Activated T-helper 1 cell treated with anti-CD3 and anti-CD28 coated beads, Interleukin-12 subunit alpha, Interleukin-12 subunit beta, Interleukin-2, Interleukin-4 antibody, amounts not matched to agents 30 ng/mL and 10 ng/mL and 1 ng/mL, durations not matched to agents 14 hours and 24 hours and 36 hours (primary cell): ENCODE results near the gene SLC15A5. TPM values are rescaled to one million over a fixed set of nuclear protein-coding genes. Genes with fewer than 3 reads are reported as not detected.

Source experiments
- DNase-seq: peaks from one replicate; pipeline ENCODE4 v3.0.0; 2021; ENCODE audit warnings: low spot score
- H3K27ac Mint-ChIP-seq: one replicate; pipeline ENCODE4 v1.8.0; 2021; ENCODE audit warnings: mild to moderate bottlenecking, mixed read lengths
- H3K27me3 Mint-ChIP-seq: one replicate; pipeline ENCODE4 v1.8.0; 2022; ENCODE audit warnings: mild to moderate bottlenecking, moderate library complexity, mixed read lengths; ENCODE audit not compliant: insufficient read depth
- H3K36me3 Mint-ChIP-seq: one replicate; pipeline ENCODE4 v1.8.0; 2021; ENCODE audit warnings: low read depth, mixed read lengths
- H3K4me1 Mint-ChIP-seq: one replicate; pipeline ENCODE4 v1.8.0; 2021; ENCODE audit warnings: low read depth, mixed read lengths
- H3K4me3 Mint-ChIP-seq: one replicate; pipeline ENCODE4 v1.8.0; 2021; ENCODE audit warnings: mild to moderate bottlenecking, moderate library complexity, mixed read lengths
- H3K9me3 Mint-ChIP-seq: one replicate; pipeline ENCODE4 v1.8.0; 2021; ENCODE audit warnings: mixed read lengths
- intact Hi-C: fragments of 100-400 bp; cut with micrococcal nuclease; formaldehyde crosslinking; loops from one replicate; pipeline ENCODE4 v1.15.1; 2024
- total RNA-seq: library from RNA; stranded (reverse); gene quantifications from 2 replicates; pipeline ENCODE4 v1.2.3, GENCODE V29; 2022

Gene SLC15A5, protein sequence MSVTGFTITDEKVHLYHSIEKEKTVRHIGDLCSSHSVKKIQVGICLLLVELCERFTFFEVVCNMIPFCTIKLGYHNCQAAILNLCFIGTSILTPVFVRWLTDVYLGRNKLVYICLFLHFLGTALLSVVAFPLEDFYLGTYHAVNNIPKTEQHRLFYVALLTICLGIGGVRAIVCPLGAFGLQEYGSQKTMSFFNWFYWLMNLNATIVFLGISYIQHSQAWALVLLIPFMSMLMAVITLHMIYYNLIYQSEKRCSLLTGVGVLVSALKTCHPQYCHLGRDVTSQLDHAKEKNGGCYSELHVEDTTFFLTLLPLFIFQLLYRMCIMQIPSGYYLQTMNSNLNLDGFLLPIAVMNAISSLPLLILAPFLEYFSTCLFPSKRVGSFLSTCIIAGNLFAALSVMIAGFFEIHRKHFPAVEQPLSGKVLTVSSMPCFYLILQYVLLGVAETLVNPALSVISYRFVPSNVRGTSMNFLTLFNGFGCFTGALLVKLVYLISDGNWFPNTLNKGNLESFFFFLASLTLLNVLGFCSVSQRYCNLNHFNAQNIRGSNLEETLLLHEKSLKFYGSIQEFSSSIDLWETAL
- total RNA-seq, result not detected in 2 replicates

GRCh38 chr12:16277585-16277984, at the start of gene SLC15A5:
TSS of gene SLC15A5 (minus strand) at chr12:16277685. CDS start at chr12:16277685, 0 bp downstream.
- H3K27ac Mint-ChIP-seq, result no peak within 1 kb of the TSS
- no peak for DNase-seq
- intact Hi-C loops, result no loop called here
- peaks cover 5% of the 10 kb centered on the region for H3K9me3 Mint-ChIP-seq
- H3K36me3 Mint-ChIP-seq, result no peaks in the 10 kb centered on the region
- H3K4me3 Mint-ChIP-seq, result no peak within 1 kb of the TSS
- H3K4me1 Mint-ChIP-seq, result no peaks in the 10 kb centered on the region
- H3K27me3 Mint-ChIP-seq, result no peaks in the 10 kb centered on the region

GRCh38 chr12:16325426-16325825, 47.9 kb upstream of the SLC15A5 start:
- Mint-ChIP-seq H3K4me1 (no peaks in the 10 kb centered on the region), H3K4me3 (no peak overlapping the region), H3K36me3 (no peaks in the 10 kb centered on the region), H3K27ac (no peak overlapping the region), H3K9me3 (peaks cover 13% of the 10 kb centered on the region), H3K27me3 (no peaks in the 10 kb centered on the region)
- DNase-seq, result no peak
- intact Hi-C loops, result no loop called here

GRCh38 chr12:16324772-16325171, 47.3 kb upstream of the SLC15A5 start:
- intact Hi-C loops, result no loop called here
- Mint-ChIP-seq H3K36me3 (no peaks in the 10 kb centered on the region), H3K4me1 (no peaks in the 10 kb centered on the region), H3K27ac (no peak overlapping the region), H3K9me3 (peaks cover 13% of the 10 kb centered on the region), H3K4me3 (no peak overlapping the region), H3K27me3 (no peaks in the 10 kb centered on the region)
- DNase-seq, result no peak

- H3K27me3 Mint-ChIP-seq, result no peaks in the 10 kb centered on the region
- peaks cover 13% of the 10 kb centered on the region for H3K9me3 Mint-ChIP-seq
- H3K27ac Mint-ChIP-seq, result no peak overlapping the region
- H3K4me1 Mint-ChIP-seq, result no peaks in the 10 kb centered on the region
- H3K36me3 Mint-ChIP-seq, result no peaks in the 10 kb centered on the region
- DNase-seq, result no peak
- no peak overlapping the region for H3K4me3 Mint-ChIP-seq
- intact Hi-C loops, result no loop called here
These were observed 46.8 kb upstream of the SLC15A5 start for GRCh38 chr12:16324272-16324671.

GRCh38 chr12:16323638-16324037, 46.2 kb upstream of the SLC15A5 start:
- DNase-seq, result no peak
- Mint-ChIP-seq H3K36me3 (no peaks in the 10 kb centered on the region), H3K9me3 (peaks cover 13% of the 10 kb centered on the region), H3K27me3 (no peaks in the 10 kb centered on the region), H3K4me3 (no peak overlapping the region), H3K4me1 (no peaks in the 10 kb centered on the region), H3K27ac (no peak overlapping the region)
- intact Hi-C loops, result no loop called here

GRCh38 chr12:16323010-16323409, 45.5 kb upstream of the SLC15A5 start:
- no peak overlapping the region for H3K27ac Mint-ChIP-seq
- H3K27me3 Mint-ChIP-seq, result no peaks in the 10 kb centered on the region
- intact Hi-C loops, result no loop called here
- H3K4me3 Mint-ChIP-seq, result no peak overlapping the region
- H3K4me1 Mint-ChIP-seq, result no peaks in the 10 kb centered on the region
- peaks cover 13% of the 10 kb centered on the region for H3K9me3 Mint-ChIP-seq
- no peaks in the 10 kb centered on the region for H3K36me3 Mint-ChIP-seq
- DNase-seq, result no peak

DNA sequence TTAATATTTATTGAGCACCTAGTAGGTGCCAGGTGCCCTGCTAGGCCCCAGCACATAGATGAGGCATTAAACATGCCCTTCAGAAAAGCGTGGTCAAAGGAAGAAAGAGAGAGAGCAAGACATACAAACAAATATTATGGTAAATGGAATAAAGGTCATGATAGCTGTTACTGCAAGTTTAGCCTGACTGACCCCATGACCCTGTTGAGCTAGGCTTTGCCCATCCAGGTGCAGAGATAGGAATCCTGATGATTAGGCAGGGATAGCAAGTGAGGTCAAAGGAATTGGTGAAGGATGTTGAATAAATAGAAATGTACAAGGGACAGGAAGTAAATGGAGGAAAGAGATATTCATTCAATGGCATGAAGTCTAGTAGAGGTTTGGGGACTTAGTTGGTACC, 33.4 kb upstream of the SLC15A5 start:
- peaks cover 18% of the 10 kb centered on the region for H3K9me3 Mint-ChIP-seq
- no peak for DNase-seq
- H3K4me1 Mint-ChIP-seq, result no peaks in the 10 kb centered on the region
- H3K4me3 Mint-ChIP-seq, result no peak overlapping the region
- intact Hi-C loops, result no loop called here
- no peaks in the 10 kb centered on the region for H3K36me3 Mint-ChIP-seq
- H3K27ac Mint-ChIP-seq, result no peak overlapping the region
- no peaks in the 10 kb centered on the region for H3K27me3 Mint-ChIP-seq

DNA sequence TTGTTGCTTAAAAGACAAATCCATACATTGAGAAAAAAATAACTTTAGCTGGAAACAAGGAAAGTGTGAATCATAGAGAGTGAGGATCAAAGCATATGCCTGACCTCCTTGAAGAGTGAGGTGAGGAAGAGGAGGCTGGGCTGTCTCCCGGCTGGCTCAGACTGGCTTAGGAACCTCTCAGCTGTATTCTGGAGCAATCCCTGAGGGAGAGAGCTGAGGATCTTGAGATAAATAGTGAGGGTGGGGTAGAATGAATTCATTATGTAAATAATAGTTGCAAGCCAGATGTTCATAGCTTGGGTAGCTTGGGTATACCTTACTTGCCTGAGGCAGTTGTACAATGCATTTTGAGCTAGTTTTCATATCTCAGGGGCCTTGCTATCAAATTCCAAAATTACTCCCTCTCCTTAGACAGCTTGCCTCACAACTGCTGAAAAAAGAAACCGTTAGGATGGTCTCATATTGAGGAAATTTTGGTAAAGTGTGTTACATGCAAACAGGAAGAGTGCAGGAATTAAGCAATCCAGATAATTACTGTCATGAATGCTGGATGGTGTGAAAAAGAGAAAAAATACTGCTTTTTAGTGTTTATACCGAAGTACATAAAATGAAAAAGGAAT, 30.5 kb upstream of the SLC15A5 start:
- intact Hi-C loops, result no loop called here
- Mint-ChIP-seq H3K36me3 (no peaks in the 10 kb centered on the region), H3K4me1 (no peaks in the 10 kb centered on the region), H3K27me3 (no peaks in the 10 kb centered on the region), H3K27ac (no peak overlapping the region), H3K4me3 (no peak overlapping the region), H3K9me3 (peaks cover 13% of the 10 kb centered on the region)
- no peak for DNase-seq

- intact Hi-C loops, result no loop called here
- H3K36me3 Mint-ChIP-seq, result no peaks in the 10 kb centered on the region
- H3K9me3 Mint-ChIP-seq, result no peaks in the 10 kb centered on the region
- no peaks in the 10 kb centered on the region for H3K27me3 Mint-ChIP-seq
- no peaks in the 10 kb centered on the region for H3K4me1 Mint-ChIP-seq
- no peak overlapping the region for H3K4me3 Mint-ChIP-seq
- DNase-seq, result no peak
- no peak overlapping the region for H3K27ac Mint-ChIP-seq
These were observed 26.5 kb upstream of the SLC15A5 start for GRCh38 chr12:16303939-16304338.

DNA sequence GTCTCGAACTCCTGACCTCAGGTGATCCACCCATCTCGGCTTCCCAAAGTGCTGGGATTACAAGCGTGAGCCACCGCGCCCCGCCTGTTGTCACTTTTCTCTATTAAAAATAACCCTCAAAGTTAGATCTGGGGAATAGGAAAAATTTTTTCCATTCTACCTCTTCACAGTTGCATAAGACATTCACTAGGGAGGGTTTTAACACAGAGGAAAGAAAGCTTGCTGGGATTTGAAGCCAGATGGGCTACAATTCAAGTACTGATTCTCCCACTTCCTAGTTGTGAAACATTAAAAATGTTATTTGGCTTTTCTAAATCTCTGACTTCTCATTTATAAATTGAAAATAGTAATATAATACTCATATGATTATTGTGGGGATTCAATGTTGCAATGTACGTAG, 23.3 kb upstream of the SLC15A5 start:
- no peak overlapping the region for H3K4me3 Mint-ChIP-seq
- intact Hi-C loops, result no loop called here
- no peak for DNase-seq

DNA sequence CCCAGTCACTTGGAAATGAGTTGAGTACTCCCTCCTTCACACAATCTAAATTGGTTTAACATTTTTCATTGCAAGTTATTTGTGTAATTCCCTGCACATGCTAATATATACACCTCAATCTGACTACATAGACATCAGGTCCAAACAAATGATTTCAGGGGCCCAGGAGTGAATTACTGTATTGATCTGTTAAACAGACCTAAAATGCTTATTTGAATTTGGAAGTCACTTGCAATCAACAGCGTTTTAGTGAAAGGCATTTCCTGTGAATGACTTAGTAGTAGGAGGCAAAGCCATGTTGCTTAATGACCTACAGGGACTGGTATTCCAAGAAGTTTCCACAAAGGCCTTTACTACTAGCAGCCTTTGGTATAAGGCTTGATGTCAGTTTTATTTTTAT, 22.6 kb upstream of the SLC15A5 start:
- no peak for DNase-seq
- Mint-ChIP-seq H3K4me1 (no peaks in the 10 kb centered on the region), H3K36me3 (no peaks in the 10 kb centered on the region), H3K4me3 (no peak overlapping the region), H3K9me3 (peaks cover 3% of the 10 kb centered on the region), H3K27me3 (no peaks in the 10 kb centered on the region), H3K27ac (no peak overlapping the region)
- intact Hi-C loops, result no loop called here

More for the DNA sequence above, 23.3 kb upstream of the SLC15A5 start:
- no peaks in the 10 kb centered on the region for H3K27me3 Mint-ChIP-seq
- no peaks in the 10 kb centered on the region for H3K4me1 Mint-ChIP-seq
- no peak overlapping the region for H3K27ac Mint-ChIP-seq
- no peaks in the 10 kb centered on the region for H3K36me3 Mint-ChIP-seq
- peaks cover 3% of the 10 kb centered on the region for H3K9me3 Mint-ChIP-seq

GRCh38 chr12:16299403-16299802, 21.9 kb upstream of the SLC15A5 start:
- no peak for DNase-seq
- Mint-ChIP-seq H3K9me3 (peaks cover 3% of the 10 kb centered on the region), H3K27ac (no peak overlapping the region), H3K27me3 (no peaks in the 10 kb centered on the region), H3K36me3 (no peaks in the 10 kb centered on the region), H3K4me3 (no peak overlapping the region), H3K4me1 (no peaks in the 10 kb centered on the region)
- intact Hi-C loops, result no loop called here

DNA sequence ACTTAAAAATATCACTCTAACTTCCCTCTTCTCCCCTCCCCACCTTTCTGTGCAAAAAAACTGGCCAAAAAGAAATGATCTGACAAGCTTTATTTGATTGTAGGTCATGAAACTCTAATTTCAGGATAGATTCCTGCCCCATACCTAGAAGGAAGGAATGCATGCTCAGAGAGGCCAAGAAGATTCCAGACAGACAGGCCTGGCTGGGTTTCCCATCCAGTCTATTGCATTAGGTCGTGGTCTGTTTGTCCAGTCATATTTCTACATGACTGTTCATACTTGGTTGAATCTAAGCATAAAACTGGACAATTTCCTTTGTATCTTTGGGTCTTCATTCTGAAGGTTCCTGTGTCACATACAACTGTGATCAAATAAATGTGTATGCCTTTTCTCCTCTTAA, 20.0 kb upstream of the SLC15A5 start:
- H3K27ac Mint-ChIP-seq, result no peak overlapping the region
- H3K4me1 Mint-ChIP-seq, result no peaks in the 10 kb centered on the region
- no peak for DNase-seq
- intact Hi-C loops, result no loop called here
- no peaks in the 10 kb centered on the region for H3K36me3 Mint-ChIP-seq
- peaks cover 3% of the 10 kb centered on the region for H3K9me3 Mint-ChIP-seq
- no peaks in the 10 kb centered on the region for H3K27me3 Mint-ChIP-seq
- H3K4me3 Mint-ChIP-seq, result no peak overlapping the region
